Calu3 (cell line): ENCODE results near the gene TDRD3. TPM values are rescaled to one million over a fixed set of nuclear protein-coding genes. Genes with fewer than 3 reads are reported as not detected.

ENCODE experiments used
- BruUV-seq: library from RNA; stranded (reverse); fragments of 400-500 nt; replicated peaks from 2 replicates; lab custom pipeline; 2021; lab: Mats Ljungman, UMichigan
- CTCF ChIA-PET: fragments of 300-600 bp; sonication (Branson Sonifier 250); formaldehyde crosslinking; loops from one replicate; lab custom pipeline; 2022; ENCODE audit warnings: antibody characterized with exemption; lab: Charles Lee
- DNase-seq: peaks from one replicate; pipeline ENCODE4 v3.0.0; 2022
- H3K27ac Mint-ChIP-seq: one replicate; pipeline ENCODE4 v1.8.0; 2022; ENCODE audit warnings: mixed read lengths; ENCODE audit not compliant: unreplicated experiment
- H3K27me3 Mint-ChIP-seq: one replicate; pipeline ENCODE4 v1.8.0; 2022; ENCODE audit warnings: mixed read lengths; ENCODE audit not compliant: unreplicated experiment
- H3K36me3 Mint-ChIP-seq: one replicate; pipeline ENCODE4 v1.8.0; 2022; ENCODE audit warnings: mild to moderate bottlenecking, moderate library complexity, mixed read lengths; ENCODE audit not compliant: insufficient read depth, unreplicated experiment
- H3K4me1 Mint-ChIP-seq: one replicate; pipeline ENCODE4 v1.8.0; 2022; ENCODE audit warnings: mild to moderate bottlenecking, low read depth, mixed read lengths; ENCODE audit not compliant: unreplicated experiment
- H3K4me3 Mint-ChIP-seq: one replicate; pipeline ENCODE4 v1.8.0; 2022; ENCODE audit warnings: mild to moderate bottlenecking, low read depth, moderate library complexity, mixed read lengths; ENCODE audit not compliant: unreplicated experiment
- H3K9me3 Mint-ChIP-seq: one replicate; pipeline ENCODE4 v1.8.0; 2022; ENCODE audit warnings: low read depth, mixed read lengths; ENCODE audit not compliant: unreplicated experiment
- intact Hi-C: fragments of 100-400 bp; cut with micrococcal nuclease; formaldehyde crosslinking; loops from one replicate; pipeline ENCODE4 v1.10.0; 2022; ENCODE audit not compliant: unreplicated experiment
- total RNA-seq: library from RNA; stranded (reverse); gene quantifications from 2 replicates; pipeline ENCODE4 v1.2.3, GENCODE V29; 2022
- TF ChIP-seq, protein P1 (sequence below): fragments of 200-600 bp; IDR thresholded peaks from one replicate; pipeline ENCODE4 v1.8.0; 2022; ENCODE audit warnings: antibody characterized with exemption; ENCODE audit not compliant: unreplicated experiment

Gene TDRD3
- total RNA-seq, 1 experiment from 2014 or later, result 5.6 TPM

DNA sequence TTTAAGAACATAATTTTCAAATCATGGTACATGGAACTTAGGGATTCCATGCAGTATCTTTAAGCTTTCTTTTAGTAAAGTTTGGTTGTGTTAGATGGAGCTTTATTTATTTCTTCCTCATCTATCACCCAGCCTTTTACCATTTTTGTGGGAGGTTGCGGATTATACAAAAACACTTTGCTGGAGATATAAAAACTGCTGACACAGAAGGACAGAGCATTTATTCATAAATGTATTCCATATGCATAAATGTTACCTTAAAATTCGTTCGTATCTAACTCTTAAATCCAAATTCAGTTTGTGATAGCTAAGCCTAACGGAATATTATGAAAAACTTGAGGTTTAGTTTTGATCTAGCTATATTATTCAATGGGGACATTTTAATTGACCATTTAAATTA, 143.3 kb downstream of the TDRD3 start:
- Mint-ChIP-seq H3K27ac (no peak overlapping the region), H3K4me1 (no peaks in the 10 kb centered on the region), H3K36me3 (no peaks in the 10 kb centered on the region), H3K27me3 (no peaks in the 10 kb centered on the region), H3K4me3 (no peak overlapping the region), H3K9me3 (no peaks in the 10 kb centered on the region)
- TF ChIP-seq, protein P1, sequence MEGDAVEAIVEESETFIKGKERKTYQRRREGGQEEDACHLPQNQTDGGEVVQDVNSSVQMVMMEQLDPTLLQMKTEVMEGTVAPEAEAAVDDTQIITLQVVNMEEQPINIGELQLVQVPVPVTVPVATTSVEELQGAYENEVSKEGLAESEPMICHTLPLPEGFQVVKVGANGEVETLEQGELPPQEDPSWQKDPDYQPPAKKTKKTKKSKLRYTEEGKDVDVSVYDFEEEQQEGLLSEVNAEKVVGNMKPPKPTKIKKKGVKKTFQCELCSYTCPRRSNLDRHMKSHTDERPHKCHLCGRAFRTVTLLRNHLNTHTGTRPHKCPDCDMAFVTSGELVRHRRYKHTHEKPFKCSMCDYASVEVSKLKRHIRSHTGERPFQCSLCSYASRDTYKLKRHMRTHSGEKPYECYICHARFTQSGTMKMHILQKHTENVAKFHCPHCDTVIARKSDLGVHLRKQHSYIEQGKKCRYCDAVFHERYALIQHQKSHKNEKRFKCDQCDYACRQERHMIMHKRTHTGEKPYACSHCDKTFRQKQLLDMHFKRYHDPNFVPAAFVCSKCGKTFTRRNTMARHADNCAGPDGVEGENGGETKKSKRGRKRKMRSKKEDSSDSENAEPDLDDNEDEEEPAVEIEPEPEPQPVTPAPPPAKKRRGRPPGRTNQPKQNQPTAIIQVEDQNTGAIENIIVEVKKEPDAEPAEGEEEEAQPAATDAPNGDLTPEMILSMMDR, result no peak
- CTCF ChIA-PET, result no interaction called here
- intact Hi-C loops, result no loop called here
- no peak for DNase-seq
- BruUV-seq, result no TSS peak

DNA sequence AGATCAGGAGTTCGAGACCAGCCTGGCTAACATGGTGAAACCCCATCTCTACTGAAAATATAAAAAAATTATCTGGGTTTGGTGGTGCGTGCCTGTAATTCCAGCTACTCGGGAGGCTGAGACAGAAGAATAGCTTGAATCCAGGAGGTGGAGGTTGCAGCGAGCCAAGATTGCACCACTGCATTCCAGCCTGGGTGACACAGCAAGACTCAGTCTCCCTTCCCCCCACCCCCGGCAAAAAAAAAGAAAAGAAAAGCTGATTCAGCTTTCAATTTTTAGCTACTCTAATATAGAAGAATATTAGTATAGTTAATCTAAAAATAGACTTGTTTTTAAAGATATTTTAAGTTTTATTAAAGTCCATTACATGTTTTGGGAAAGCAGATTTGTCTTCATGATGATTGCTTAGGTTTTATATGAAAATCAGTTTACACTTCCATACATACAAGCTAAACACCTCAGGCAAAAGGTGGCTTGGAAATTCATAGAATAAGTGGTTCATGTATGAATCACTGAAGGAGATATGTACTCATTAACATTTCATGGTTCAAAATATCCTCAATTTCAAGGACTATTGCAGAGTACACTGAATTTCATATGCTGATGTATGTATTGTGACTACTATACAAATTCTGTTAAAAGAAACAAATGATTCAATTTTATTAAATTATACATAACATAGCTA, 165.2 kb downstream of the TDRD3 start:
- intact Hi-C loops, result no loop called here
- H3K27ac Mint-ChIP-seq, result no peak overlapping the region
- TF ChIP-seq, protein P1, result no peak
- H3K27me3 Mint-ChIP-seq, result no peaks in the 10 kb centered on the region
- H3K4me3 Mint-ChIP-seq, result no peak overlapping the region
- no peaks in the 10 kb centered on the region for H3K9me3 Mint-ChIP-seq
- CTCF ChIA-PET, result no interaction called here
- H3K4me1 Mint-ChIP-seq, result no peaks in the 10 kb centered on the region
- no peak for DNase-seq
- BruUV-seq, result no TSS peak
- no peaks in the 10 kb centered on the region for H3K36me3 Mint-ChIP-seq

DNA sequence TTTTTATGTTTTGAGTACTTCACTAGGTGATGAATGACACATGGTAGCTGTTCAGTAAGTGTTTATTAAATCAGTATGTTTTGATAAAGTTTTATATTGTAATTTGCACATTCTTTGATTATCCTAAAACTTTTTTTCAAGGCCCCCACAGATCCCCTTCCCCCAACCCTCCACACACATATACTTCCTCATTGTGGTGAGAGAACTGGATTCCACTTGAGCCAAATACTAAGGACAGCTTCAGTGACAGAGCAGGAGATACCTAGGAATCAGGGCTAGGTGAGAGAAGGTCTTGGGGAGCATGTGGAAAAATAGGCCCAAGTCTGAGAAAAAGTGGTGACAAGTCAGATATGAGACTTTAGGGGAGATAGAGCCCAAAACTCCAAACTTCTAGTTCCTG, 174.6 kb downstream of the TDRD3 start:
- TF ChIP-seq, protein P1, result no peak
- no peak overlapping the region for H3K4me3 Mint-ChIP-seq
- peaks cover 8% of the 10 kb centered on the region for H3K4me1 Mint-ChIP-seq
- CTCF ChIA-PET, result no interaction called here
- intact Hi-C loops, result no loop called here
- H3K27ac Mint-ChIP-seq, result no peak overlapping the region
- no peaks in the 10 kb centered on the region for H3K9me3 Mint-ChIP-seq
- DNase-seq, result no peak
- BruUV-seq, result no TSS peak
- H3K36me3 Mint-ChIP-seq, result no peaks in the 10 kb centered on the region
- no peaks in the 10 kb centered on the region for H3K27me3 Mint-ChIP-seq

DNA sequence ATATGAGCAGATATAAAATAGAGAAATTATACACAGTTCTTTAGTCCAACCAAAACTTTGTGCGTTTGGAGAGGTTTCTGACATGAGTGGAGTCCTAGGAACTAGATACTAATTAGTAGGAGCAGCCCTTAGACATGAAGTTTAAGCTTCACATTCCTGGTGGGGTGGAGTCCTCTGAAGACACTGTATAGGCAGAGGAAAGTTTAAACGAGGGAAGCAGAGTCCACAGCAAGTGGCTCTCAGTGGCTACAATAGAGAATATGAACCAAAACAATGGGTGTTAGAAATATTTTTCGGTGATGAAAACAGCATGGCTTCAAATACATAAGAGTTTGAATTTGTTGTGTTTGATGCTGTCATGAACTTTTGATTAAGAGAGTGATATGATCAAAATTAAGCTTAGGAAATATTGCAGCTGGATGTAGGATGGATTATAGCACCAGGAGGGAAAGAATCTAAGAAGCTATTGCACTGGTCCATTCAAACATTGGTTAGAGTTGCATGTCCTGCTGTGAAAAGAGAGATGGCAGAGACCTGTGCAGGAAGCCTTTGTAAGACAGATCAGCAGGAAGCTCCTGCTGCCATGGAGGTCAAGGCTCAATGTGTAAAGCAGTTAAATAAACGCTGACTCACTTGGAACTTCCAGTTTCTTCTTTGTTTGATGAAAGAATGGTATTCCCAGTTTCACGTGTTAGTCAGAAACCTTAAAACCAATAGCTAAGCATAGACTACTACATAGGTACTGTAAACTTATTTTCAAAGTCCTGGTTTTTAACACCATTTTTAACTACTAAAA, 175.2 kb downstream of the TDRD3 start:
- Mint-ChIP-seq H3K36me3 (no peaks in the 10 kb centered on the region), H3K4me1 (peaks cover 8% of the 10 kb centered on the region), H3K27ac (no peak overlapping the region), H3K27me3 (no peaks in the 10 kb centered on the region), H3K9me3 (no peaks in the 10 kb centered on the region), H3K4me3 (no peak overlapping the region)
- TF ChIP-seq, protein P1, result no peak
- no TSS peak for BruUV-seq
- intact Hi-C loops, result no loop called here
- CTCF ChIA-PET, result no interaction called here
- no peak for DNase-seq
